A549 (cell line): ENCODE data around the gene PSMC3IP. TPM values are rescaled to one million over a fixed set of nuclear protein-coding genes. Genes with fewer than 3 reads are reported as not detected.

ENCODE experiments used
- ATAC-seq, 2 experiments: fragments of 200-7000 bp in 1 of 2; fragments of >200 bp in 1 of 2; cut with Nextera tagmentation in 1 of 2; cut with Tn5 transposase in 1 of 2; 3 replicates each; pipeline versions ENCODE4 v1.8.0 to v1.9.1; 2018 to 2020; ENCODE audit warnings: mild to moderate bottlenecking in 1 of 2, moderate library complexity in 1 of 2
- CTCF ChIA-PET: fragments of 300-600 bp; sonication (Branson Sonifier 250); formaldehyde crosslinking; extraction: SDS; loops from one replicate; lab custom pipeline; 2021; ENCODE audit warnings: antibody characterized with exemption, inconsistent platforms; lab: Yijun Ruan, JAX
- POLR2A ChIA-PET: fragments of 350-600 bp; formaldehyde crosslinking; extraction: SDS; loops from one replicate; lab custom pipeline; 2021; ENCODE audit warnings: antibody characterized with exemption, inconsistent platforms; lab: Yijun Ruan, JAX
- DNase-seq, 2 experiments: peaks; one replicate each; pipeline versions ENCODE4 v3.0.0 to v3.0.0-alpha.2; 2011 to 2016; ENCODE audit warnings: low read depth in 1 of 2, low spot score in 1 of 2
- FAIRE-seq: peaks from 2 replicates; lab custom pipeline; 2011; peaks lifted over from hg19 to GRCh38; lab: Jason Lieb, UNC
- H3K27ac ChIP-seq, 2 experiments: fragments of >200 bp; sonication (Bioruptor Twin); formaldehyde crosslinking; 3 replicates each; pipeline ENCODE4 v1.5.1; 2016 to 2017
- H3K4me1 ChIP-seq: fragments of >200 bp; sonication (Bioruptor Twin); formaldehyde crosslinking; 3 replicates; pipeline ENCODE4 v1.6.1; 2016
- H3K4me2 ChIP-seq: fragments of >200 bp; sonication (Bioruptor Twin); formaldehyde crosslinking; 3 replicates; pipeline ENCODE4 v1.6.1; 2016
- H3K4me3 ChIP-seq: fragments of >200 bp; sonication (Bioruptor Twin); formaldehyde crosslinking; 3 replicates; pipeline ENCODE4 v1.5.1; 2016
- H3K9me3 ChIP-seq: fragments of >200 bp; sonication (Bioruptor Twin); formaldehyde crosslinking; 3 replicates; pipeline ENCODE4 v1.6.1; 2016
- ATOH8 ChIP-seq: fragments of 250-450 bp; sonication (Bioruptor Pico); IDR thresholded peaks from 2 replicates; pipeline ENCODE4 v1.5.0; 2020; ENCODE audit warnings: low read depth, mild to moderate bottlenecking, moderate library complexity
- BHLHE40 ChIP-seq: IDR thresholded peaks from 2 replicates; pipeline ENCODE4 v1.6.1; 2012; ENCODE audit warnings: low read depth, low read length, inconsistent platforms
- CEBPB ChIP-seq, 2 experiments: fragments of >200 bp in 1 of 2; sonication (Bioruptor Twin) in 1 of 2; formaldehyde crosslinking in 1 of 2; IDR thresholded peaks; 2 replicates each; pipeline ENCODE4 v1.6.1; 2012 to 2016
- CHD2 ChIP-seq: fragments of 150-350 bp; IDR thresholded peaks from 2 replicates; pipeline ENCODE4 v1.6.1; 2014; ENCODE audit warnings: low read length; ENCODE audit not compliant: partially characterized antibody
- EP300 ChIP-seq, 2 experiments: fragments of >200 bp; sonication (Bioruptor Twin); formaldehyde crosslinking; IDR thresholded peaks; 2 replicates in 1 of 2; 3 replicates in 1 of 2; pipeline ENCODE4 v1.6.1; 2016 to 2017
- FOSB ChIP-seq: fragments of 250-450 bp; sonication (Bioruptor Pico); IDR thresholded peaks from 2 replicates; pipeline ENCODE4 v1.5.0; 2020; ENCODE audit warnings: mild to moderate bottlenecking, moderate library complexity
- HDAC2 ChIP-seq: fragments of 200-600 bp; sonication (generic); IDR thresholded peaks from 2 replicates; pipeline ENCODE4 v1.6.1; 2016
- HEYL ChIP-seq: fragments of 250-450 bp; sonication (Bioruptor Pico); IDR thresholded peaks from 2 replicates; pipeline ENCODE4 v1.8.0; 2021; ENCODE audit warnings: mild to moderate bottlenecking, moderate library complexity
- HMGXB4 ChIP-seq: fragments of 250-450 bp; sonication (Bioruptor Pico); IDR thresholded peaks from 2 replicates; pipeline ENCODE4 v1.5.0; 2021; ENCODE audit warnings: mild to moderate bottlenecking, moderate library complexity, borderline replicate concordance
- HOXA7 ChIP-seq: fragments of 250-450 bp; sonication (Bioruptor Pico); IDR thresholded peaks from 2 replicates; pipeline ENCODE4 v1.5.0; 2020; ENCODE audit warnings: mild to moderate bottlenecking, moderate library complexity
- HOXB5 ChIP-seq: fragments of 250-450 bp; sonication (Bioruptor Pico); IDR thresholded peaks from 2 replicates; pipeline ENCODE4 v1.5.0; 2020; ENCODE audit warnings: mild to moderate bottlenecking, moderate library complexity
- JUN ChIP-seq, 2 experiments: fragments of >200 bp; sonication (Bioruptor Twin); formaldehyde crosslinking; IDR thresholded peaks; 2 replicates in 1 of 2; 3 replicates in 1 of 2; pipeline ENCODE4 v1.6.1; 2016 to 2017
- JUNB ChIP-seq: fragments of >200 bp; sonication (Bioruptor Twin); formaldehyde crosslinking; IDR thresholded peaks from 2 replicates; pipeline ENCODE4 v1.6.1; 2016
- KDM1A ChIP-seq: fragments of 200-600 bp; sonication (generic); IDR thresholded peaks from 2 replicates; pipeline ENCODE4 v1.6.1; 2016; ENCODE audit warnings: low read depth, mild to moderate bottlenecking
- MAZ ChIP-seq: fragments of 150-350 bp; IDR thresholded peaks from 2 replicates; pipeline ENCODE4 v1.6.1; 2014; ENCODE audit warnings: antibody characterized with exemption, low read depth, low read length, borderline replicate concordance
- MYC ChIP-seq: IDR thresholded peaks from 2 replicates; pipeline ENCODE4 v1.6.1; 2012; ENCODE audit warnings: mild to moderate bottlenecking, inconsistent platforms, low read length, improper control_type of control experiment, borderline replicate concordance
- NPAS2 ChIP-seq: fragments of 250-450 bp; sonication (Bioruptor Pico); IDR thresholded peaks from 2 replicates; pipeline ENCODE4 v1.8.0; 2022; ENCODE audit warnings: mild to moderate bottlenecking, moderate library complexity, borderline replicate concordance
- POLR2AphosphoS2 ChIP-seq: conservative IDR thresholded peaks from 2 replicates; pipeline ENCODE4 v1.6.1; 2012; ENCODE audit warnings: low read length, improper control_type of control experiment, inconsistent platforms
- RAD21 ChIP-seq, 2 experiments: fragments of >200 bp in 1 of 2; sonication (Bioruptor Twin) in 1 of 2; formaldehyde crosslinking in 1 of 2; IDR thresholded peaks in 1 of 2; conservative IDR thresholded peaks in 1 of 2; 2 replicates in 1 of 2; 3 replicates in 1 of 2; pipeline ENCODE4 v1.6.1; 2012 to 2018; ENCODE audit warnings: inconsistent platforms in 1 of 2
- RARB ChIP-seq: fragments of 250-450 bp; sonication (Bioruptor Pico); IDR thresholded peaks from 2 replicates; pipeline ENCODE4 v1.8.0; 2021; ENCODE audit warnings: mild to moderate bottlenecking, moderate library complexity
- RCOR1 ChIP-seq: fragments of 150-350 bp; IDR thresholded peaks from 2 replicates; pipeline ENCODE4 v1.6.1; 2014; ENCODE audit warnings: antibody characterized with exemption, low read length, low read depth
- RFX5 ChIP-seq: fragments of 450-650 bp; IDR thresholded peaks from 2 replicates; pipeline ENCODE4 v1.7.1; 2014; ENCODE audit warnings: antibody characterized with exemption, mild to moderate bottlenecking, moderate library complexity
- SMC3 ChIP-seq: fragments of >200 bp; sonication (Bioruptor Twin); formaldehyde crosslinking; IDR thresholded peaks from 3 replicates; pipeline ENCODE4 v1.6.1; 2018; ENCODE audit warnings: inconsistent platforms
- SREBF2 ChIP-seq: fragments of 450-650 bp; IDR thresholded peaks from 2 replicates; pipeline ENCODE4 v1.6.1; 2014; ENCODE audit warnings: mild to moderate bottlenecking, moderate library complexity
- ZNF302 ChIP-seq: fragments of 250-450 bp; sonication (Bioruptor Pico); IDR thresholded peaks from 2 replicates; pipeline ENCODE4 v1.9.0; 2021; ENCODE audit warnings: inconsistent platforms, mild to moderate bottlenecking, moderate library complexity
- WGBS: methylation state at CpG from one replicate; pipeline ENCODE4 v1.1.6; 2017; ENCODE audit errors: missing lambda C conversion rate; 5-methylcytosine and 5-hydroxymethylcytosine counted together
- polyA plus RNA-seq, 4 experiments: library from polyadenylated mRNA; depleted of rRNA in 3 of 4; stranded (reverse); fragments of >200 nt; fragmentation: RNase III in 1 of 4; extraction: RNeasy Plus Mini Kit Qiagen cat#74134 plus additional on column Dnase treatment in 1 of 4; gene quantifications; 2 replicates in 3 of 4; 3 replicates in 1 of 4; pipeline ENCODE4 v1.2.3, GENCODE V29; 2011 to 2017

The PSMC3IP gene
- polyA plus RNA-seq, 2 of the 4 experiments (the other 2 are of a cell fraction) = 26.1 to 37.9 TPM

- no peak for TF ChIP-seq HMGXB4 (CRISPR knock-in tag)
- TF ChIP-seq RFX5 = 0 out of 2 replicates have a peak, but pooled peaks have one; percentile 16
- no peak for TF ChIP-seq BHLHE40
- peak; percentile 79 to 92 for TF ChIP-seq JUN (IDR thresholded peaks at IDR 0.05)
Observed at GRCh38 chr17:42561897-42562387, 15.6 kb downstream of the PSMC3IP start, which contains the start of gene COASY (continued).

- H3K4me3 ChIP-seq = no peak overlapping the region
- ATAC-seq (no peak), FAIRE-seq (no peak), DNase-seq (no peak)
- TF ChIP-seq HEYL (CRISPR knock-in tag) (no peak), RARB (CRISPR knock-in tag) (no peak), ATOH8 (no peak), JUNB (no peak), KDM1A (no peak), MAZ (no peak)
- H3K9me3 ChIP-seq = no peaks in the 10 kb centered on the region
- no peak overlapping the region for H3K4me2 ChIP-seq
- WGBS = 95% methylated on average over 3 of the region's 3 CpGs
- peaks cover 26% of the 10 kb centered on the region for H3K4me1 ChIP-seq
- POLR2A ChIA-PET = no interaction called here
- CTCF ChIA-PET = interaction anchor here (1.4 to 1.5 kb wide), 2 partner anchors 12 to 98 kb away, joined by 3 to 4 read pairs; partner anchors contain the start of gene TUBG2
- no peak overlapping the region for H3K27ac ChIP-seq
Observed at GRCh38 chr17:42560246-42560645, 17.3 kb downstream of the PSMC3IP start.

- no peak for ATAC-seq
- TF ChIP-seq SMC3 (no peak), ZNF302 (CRISPR knock-in tag) (no peak), RCOR1 (no peak), HDAC2 (no peak), RAD21 (conservative IDR thresholded peaks at IDR 0.05 in 1 of 2, IDR thresholded peaks at IDR 0.05 in 1 of 2) (no peak), CHD2 (no peak), EP300 (IDR thresholded peaks at IDR 0.05) (no peak), SREBF2 (no peak), CEBPB (IDR thresholded peaks at IDR 0.05) (no peak), JUNB (no peak), HOXA7 (CRISPR knock-in tag) (no peak), NPAS2 (CRISPR knock-in tag) (no peak), POLR2AphosphoS2 (no peak), FOSB (no peak), MYC (no peak), HOXB5 (CRISPR knock-in tag) (no peak)
- TF ChIP-seq, all 56 proteins: peak for 0
- 93% methylated on average over 6 of the region's 6 CpGs for WGBS
- Histone ChIP-seq H3K4me3 (no peak overlapping the region), H3K4me1 (peaks cover 26% of the 10 kb centered on the region), H3K27ac (no peak overlapping the region), H3K9me3 (no peaks in the 10 kb centered on the region), H3K4me2 (no peak overlapping the region)
- no peak for FAIRE-seq
- ChIA-PET CTCF (interaction anchor here (0.7 to 3.1 kb wide), 7 partner anchors 9 to 596 kb away, joined by 3 to 18 read pairs (median 4); partner anchors contain the start of genes NAGLU and PSMC3IP), POLR2A (interaction anchor here (0.9 kb wide), 1 partner anchor 11 kb away, joined by 3 read pairs; no protein-coding TSS in a partner anchor)
- DNase-seq = no peak
Observed at GRCh38 chr17:42559075-42559474, 18.5 kb downstream of the PSMC3IP start.
